Astrocyte of the cerebellum (primary cell): ENCODE measurements around the gene TRAPPC10.

ENCODE experiments used
- DNase-seq: peaks from one replicate; pipeline ENCODE4 v3.0.0-alpha.2; 2011; ENCODE audit warnings: low read depth
- H3K4me3 ChIP-seq: 2 replicates; pipeline ENCODE4 v1.5.1; 2011; ENCODE audit warnings: mild to moderate bottlenecking, low read depth, low read length, moderate library complexity
- in situ Hi-C: cut with HindIII; loops from 2 replicates; pipeline ENCODE4 v1.10.0; 2017; ENCODE audit warnings: low sequenced_read_pairs
- TF ChIP-seq, protein P1 (sequence below): IDR thresholded peaks from 2 replicates; pipeline ENCODE4 v1.5.1; 2012; ENCODE audit warnings: low read length, low read depth, moderate library complexity, mild to moderate bottlenecking; ENCODE audit errors: missing control alignments

TRAPPC10 gene

DNA sequence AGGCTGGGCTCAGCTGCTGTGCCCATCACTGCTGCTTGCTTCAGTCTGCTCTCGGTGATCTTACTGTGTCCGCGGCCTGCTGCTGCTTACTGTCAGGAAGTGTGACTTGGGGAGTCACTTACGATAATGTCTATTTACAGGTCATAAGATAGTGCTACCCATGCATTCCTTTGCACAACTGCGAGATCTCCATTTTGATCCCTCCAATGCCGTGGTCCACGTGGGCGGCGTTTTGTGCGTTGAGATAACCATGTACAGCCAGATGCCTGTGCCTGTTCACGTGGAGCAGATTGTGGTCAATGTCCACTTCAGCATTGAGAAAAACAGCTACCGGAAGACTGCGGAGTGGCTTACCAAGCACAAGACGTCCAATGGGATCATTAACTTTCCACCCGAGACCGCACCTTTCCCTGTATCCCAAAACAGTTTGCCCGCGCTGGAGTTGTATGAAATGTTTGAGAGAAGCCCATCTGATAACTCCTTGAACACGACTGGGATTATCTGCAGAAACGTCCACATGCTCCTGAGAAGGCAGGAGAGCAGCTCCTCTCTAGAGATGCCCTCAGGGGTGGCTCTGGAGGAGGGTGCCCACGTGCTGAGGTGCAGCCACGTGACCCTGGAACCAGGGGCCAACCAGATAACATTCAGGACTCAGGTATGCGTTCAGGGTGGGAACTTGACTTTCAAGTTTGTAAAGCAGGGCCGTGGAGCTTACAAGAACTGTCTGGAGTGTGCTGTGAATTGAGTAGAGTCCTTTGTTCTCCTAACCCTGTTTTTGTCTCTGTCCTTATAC lies 70.7 kb downstream of the TRAPPC10 start:
- TF ChIP-seq, protein P1, sequence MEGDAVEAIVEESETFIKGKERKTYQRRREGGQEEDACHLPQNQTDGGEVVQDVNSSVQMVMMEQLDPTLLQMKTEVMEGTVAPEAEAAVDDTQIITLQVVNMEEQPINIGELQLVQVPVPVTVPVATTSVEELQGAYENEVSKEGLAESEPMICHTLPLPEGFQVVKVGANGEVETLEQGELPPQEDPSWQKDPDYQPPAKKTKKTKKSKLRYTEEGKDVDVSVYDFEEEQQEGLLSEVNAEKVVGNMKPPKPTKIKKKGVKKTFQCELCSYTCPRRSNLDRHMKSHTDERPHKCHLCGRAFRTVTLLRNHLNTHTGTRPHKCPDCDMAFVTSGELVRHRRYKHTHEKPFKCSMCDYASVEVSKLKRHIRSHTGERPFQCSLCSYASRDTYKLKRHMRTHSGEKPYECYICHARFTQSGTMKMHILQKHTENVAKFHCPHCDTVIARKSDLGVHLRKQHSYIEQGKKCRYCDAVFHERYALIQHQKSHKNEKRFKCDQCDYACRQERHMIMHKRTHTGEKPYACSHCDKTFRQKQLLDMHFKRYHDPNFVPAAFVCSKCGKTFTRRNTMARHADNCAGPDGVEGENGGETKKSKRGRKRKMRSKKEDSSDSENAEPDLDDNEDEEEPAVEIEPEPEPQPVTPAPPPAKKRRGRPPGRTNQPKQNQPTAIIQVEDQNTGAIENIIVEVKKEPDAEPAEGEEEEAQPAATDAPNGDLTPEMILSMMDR, result no peak
- in situ Hi-C loops, result no loop called here
- H3K4me3 ChIP-seq, result no peak overlapping the region
- no peak for DNase-seq

DNA sequence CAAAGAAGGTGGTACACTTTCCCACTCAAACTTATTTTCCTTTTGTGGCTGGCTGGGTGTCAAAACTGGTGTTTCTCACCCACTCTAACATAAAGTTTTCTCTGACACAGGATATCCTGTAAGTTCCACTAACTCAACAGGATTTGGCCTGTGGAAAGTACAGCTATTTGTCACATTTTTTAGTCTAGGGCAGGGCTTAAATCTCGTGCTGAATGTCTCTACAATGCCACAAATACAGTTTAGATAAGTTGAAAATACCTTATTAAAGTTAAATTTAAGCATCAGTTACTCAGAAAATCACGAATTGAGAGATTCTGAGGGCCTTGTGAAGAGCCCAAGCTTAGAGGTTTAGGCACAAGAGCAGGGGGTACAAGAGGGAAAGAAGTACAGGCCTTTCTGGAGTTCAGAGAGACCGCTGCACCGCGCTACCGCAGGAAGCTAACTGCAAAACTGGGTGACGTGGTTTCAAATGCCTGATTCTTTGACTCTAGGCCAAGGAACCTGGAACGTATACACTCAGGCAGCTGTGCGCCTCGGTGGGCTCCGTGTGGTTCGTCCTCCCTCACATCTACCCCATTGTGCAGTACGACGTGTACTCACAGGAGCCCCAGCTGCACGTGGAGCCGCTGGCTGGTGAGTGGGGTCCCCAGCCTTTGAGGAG lies 71.7 kb downstream of the TRAPPC10 start:
- no peak overlapping the region for H3K4me3 ChIP-seq
- DNase-seq, result no peak
- TF ChIP-seq, protein P1, result no peak
- in situ Hi-C loops, result no loop called here

DNA sequence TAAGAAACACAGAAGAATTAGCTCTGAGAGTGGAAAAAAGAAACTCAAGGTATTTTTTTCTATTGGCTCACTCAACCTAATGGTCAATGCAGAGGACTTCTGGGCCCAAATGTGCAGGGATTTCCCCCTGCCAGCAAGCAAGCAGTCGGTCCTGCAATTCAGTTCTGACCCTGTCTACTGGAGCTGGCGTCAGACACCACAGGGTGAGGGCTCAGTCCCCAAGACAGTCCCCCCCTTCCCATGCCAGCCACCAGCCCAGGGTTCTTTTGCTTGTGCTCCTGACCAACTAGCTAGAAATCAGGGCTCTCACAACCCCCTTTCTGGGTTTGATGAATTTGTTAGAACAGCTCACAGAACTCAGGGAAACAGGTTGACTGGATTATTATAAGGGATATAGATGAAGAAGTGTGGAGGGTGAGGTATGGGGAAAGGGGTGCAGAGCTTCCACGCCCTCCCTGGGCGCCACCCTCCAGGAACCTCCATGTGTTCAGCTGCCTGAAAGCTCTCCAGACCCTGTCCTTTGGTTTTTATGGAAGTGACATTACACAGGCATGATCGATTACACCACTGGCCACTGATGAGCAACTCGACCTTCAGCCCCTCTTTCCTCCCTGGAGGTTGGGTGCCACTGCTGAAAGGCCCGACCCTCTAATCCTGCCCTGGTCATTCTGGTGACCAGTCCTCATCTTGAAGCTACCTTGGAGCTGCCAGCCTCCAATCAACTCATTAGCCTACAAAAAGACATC lies 72.6 kb downstream of the TRAPPC10 start:
- no peak overlapping the region for H3K4me3 ChIP-seq
- in situ Hi-C loops, result no loop called here
- no peak for DNase-seq
- TF ChIP-seq, protein P1, result no peak

DNA sequence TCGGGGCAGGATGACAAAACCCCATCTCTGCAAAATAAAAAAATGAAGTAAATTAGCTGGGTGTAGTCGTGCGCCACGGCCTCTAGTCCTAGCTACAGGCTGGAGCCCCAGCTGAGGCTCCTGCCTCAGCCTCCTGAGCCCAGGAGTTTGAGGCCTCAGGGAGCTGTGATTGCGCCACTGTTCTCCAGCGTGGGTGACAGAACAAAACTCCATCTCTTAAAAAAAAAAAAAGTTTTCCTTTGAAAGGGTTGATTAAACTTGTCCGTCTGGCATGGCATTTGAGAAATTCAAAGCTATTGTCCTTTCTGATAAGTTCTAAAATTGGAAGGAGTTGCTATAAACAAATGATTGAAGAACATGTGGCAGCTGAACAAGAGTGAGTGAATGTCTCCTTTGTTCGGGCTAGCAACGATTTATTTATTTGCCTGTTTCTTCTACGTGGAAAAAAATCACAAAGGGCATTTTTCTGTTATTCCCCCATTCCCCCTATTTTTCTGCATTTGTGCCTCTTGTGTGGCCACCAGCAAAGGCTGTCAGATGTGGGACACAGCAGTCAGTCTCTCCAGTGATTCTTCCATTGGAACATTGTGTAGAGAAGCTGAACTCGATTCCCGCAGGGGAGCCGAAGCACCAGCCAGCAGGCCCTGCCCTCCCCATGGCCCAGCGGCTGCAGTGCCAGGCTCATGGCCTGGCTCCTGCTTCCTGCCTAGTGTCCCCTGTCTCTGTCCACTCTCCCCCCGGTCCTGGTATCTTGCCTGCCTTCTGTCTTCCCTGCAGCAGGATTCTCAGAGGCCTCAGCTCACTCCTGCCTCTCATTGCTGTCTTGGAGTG lies 73.6 kb downstream of the TRAPPC10 start:
- DNase-seq, result no peak
- in situ Hi-C loops, result no loop called here
- no peak overlapping the region for H3K4me3 ChIP-seq
- TF ChIP-seq, protein P1, result no peak

DNA sequence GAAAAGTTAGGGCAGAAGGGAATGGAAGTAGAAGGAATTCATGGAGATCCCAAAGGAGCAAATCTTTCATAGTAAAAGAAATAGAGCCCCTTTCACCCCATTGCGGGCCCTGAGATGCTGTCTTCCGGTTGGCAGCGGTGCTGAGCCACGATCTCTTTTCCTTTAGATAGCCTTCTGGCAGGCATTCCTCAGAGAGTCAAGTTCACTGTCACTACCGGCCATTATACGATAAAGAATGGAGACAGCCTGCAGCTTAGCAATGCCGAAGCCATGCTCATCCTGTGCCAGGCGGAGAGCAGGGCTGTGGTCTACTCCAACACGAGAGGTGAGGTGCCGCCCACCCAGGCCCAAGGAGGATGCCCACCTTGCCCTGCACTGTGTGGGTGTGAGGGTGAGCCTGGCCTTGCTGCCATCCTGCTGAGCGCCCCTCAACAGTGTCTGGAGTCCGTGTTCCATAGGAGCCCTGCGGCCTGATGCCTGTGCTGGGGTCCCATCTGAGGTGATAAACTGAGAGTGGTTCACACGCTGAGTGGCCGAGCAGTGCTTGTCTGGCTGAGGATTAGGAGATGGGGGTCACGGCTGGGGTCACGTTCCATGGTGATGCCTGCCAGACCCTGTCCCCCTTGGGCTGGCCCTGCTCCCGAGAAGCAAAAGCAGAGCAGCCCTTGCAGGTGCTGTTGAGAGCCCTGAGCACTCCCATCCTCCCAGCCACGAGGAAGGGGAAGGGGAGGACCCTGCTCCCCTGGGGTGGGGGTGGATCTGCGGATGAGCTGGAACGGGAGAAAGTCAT lies 74.7 kb downstream of the TRAPPC10 start:
- no peak for DNase-seq
- H3K4me3 ChIP-seq, result no peak overlapping the region
- in situ Hi-C loops, result no loop called here
- TF ChIP-seq, protein P1, result no peak
